Activated CD4-positive, alpha-beta T cell treated with anti-CD3 and anti-CD28 coated beads for 24 hours (primary cell): Measurements from ENCODE around the gene RPL22L1.
"Not testable (repeated sequence)": the region's sequence is repeated elsewhere in the genome, so short reads cannot be mapped to it uniquely, and the experiment has no call there.

Source experiments
- DNase-seq, 2 donors: peaks; one replicate each; pipeline ENCODE4 v3.0.0-alpha.2; 2020; ENCODE audit warnings: low read depth in 2 of 2

The RPL22L1 gene

DNA sequence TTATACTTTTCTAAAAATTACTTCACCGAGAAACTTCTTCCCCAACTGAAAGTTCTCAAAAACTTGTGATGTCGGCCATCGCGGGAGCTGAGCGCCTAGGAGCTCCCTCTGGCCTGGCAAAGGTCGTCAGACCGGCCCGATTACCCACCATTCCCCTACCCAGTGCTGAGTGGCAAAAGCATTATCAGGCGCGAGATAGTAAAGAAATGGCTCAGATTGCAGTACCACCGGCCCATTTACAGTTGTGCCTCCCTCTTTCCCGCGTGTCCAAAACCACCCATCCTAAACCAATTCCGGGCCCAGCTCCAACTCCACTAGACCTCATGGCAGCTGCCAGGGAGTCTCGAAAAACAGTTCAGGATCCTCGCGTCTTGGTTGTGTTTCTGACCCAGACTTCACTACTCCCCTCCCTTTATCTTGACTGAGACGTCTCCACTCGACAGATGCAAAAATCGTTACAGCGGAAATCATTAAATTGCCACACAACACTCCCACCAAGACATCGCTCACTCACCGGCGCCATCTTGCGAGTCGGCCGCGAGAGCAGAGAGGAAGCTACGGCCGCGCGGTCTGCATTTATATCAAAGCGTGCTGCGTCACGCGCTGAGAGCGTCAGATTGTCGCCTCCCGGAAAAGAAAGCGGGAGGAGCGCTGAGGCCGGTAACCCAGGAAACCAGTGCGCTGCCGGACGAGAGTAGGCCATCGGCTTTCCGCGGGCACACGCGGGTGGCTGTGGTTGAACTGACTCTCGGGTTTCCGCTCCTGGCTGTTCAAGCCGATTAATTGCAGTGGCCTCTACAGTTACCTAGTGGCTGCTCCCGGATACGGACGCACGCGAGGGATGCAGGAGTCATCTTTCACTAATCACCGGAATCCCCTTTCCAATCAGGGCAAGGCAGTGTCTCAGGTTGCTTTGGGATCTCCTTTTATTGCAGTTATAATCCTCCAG lies at the start of gene RPL22L1:
Gene RPL22L1 (minus strand): TSS at position 551 of the 949 bp plus-strand sequence. CDS start 28 bp downstream, at position 523.
- DNase-seq, result peak; percentile 87 to 88

DNA sequence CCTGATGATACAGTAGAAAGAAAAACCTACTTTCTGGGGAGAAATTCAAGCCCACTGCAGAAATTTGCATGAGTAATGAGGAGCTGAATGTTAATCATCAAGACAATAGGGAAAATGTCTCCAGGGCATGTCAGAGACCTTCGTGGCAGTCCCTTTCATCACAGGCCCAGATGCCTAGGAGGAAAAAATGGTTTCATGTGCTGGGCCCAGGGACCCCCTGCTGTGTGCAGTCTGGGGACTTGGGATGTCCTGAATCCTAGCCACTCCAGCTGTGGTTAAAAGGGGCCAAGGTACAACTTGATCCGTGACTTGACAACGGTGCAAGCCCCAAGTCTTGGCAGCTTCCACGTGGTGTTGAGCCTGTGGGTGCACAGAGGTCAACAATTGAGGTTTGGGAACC lies 48.7 kb upstream of the RPL22L1 start:
- DNase-seq, result no peak

DNA sequence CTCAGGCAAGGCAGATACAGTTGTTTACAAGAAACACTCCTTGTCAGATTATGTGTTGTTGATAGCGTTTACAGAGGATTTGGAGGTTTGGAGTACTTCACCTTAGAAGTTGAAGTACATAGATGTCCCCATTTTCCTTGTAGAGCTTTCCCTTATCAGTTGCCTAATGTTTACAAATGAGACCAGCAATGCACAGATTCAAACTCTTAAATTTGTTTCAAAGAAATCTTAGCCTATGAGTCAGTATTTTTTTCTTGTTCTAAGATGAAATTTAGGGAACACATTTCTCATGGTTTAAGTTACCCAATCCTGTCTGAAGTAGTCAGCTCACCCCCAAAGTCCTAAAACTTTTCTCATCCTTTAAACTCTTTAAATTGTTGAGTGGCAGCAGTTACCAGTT lies 44.7 kb upstream of the RPL22L1 start:
- no peak for DNase-seq

DNA sequence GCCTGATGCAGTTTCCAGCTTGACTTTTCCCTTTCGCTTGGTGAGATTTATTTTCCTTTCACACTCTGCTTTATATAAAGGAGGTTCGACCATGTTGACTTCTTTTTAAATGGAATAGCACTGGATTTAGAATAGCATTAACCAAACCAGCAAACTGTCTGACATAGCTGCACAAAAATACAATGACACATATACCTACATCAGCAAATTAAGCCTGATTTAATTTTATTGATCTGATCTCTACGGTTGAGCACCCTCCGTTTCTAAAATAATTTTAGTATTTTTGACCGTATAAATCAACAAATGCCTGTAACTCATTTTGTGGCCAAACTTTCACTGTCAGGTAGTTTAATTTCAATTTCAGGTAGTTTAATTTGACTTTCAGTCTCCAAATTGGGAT lies 44.2 kb upstream of the RPL22L1 start:
- DNase-seq, result no peak

DNA sequence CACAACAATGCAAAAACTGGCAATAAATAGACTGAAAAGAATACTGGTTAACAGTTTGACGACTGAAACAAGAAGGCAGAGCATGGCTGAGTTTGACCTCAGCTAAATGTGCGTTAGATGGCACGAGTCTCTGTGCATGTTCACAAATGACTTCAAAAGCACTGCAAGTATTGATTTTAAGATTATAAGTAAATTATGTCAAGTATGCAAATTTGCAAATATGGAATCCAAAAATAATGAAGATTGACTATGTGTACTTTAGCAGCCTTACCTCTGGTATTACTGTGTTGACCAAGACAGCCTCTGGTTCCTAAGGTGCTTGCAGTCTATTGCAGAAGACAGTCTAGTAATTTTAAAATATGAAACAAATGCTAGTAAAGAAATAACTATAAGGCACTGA lies 41.1 kb upstream of the RPL22L1 start:
- DNase-seq, result no peak

DNA sequence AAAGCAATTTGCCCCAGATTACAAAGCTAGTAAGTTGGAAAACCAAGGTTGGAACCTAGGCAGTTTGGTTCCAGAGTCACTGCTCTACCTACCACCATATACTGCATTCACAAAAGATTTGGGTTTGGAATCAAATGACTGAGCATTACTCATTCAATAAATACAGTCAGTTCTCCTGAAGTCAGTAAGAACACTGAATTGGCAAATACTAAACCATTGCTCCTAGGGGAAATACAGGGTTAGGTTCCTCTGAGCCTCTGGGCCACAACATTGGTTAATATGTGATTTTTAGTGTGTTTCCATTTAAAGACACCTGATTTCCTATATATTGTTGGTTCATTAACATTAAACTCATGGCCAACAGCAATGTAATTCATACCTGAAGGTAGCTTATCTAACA lies 40.5 kb upstream of the RPL22L1 start:
- DNase-seq, result no peak

DNA sequence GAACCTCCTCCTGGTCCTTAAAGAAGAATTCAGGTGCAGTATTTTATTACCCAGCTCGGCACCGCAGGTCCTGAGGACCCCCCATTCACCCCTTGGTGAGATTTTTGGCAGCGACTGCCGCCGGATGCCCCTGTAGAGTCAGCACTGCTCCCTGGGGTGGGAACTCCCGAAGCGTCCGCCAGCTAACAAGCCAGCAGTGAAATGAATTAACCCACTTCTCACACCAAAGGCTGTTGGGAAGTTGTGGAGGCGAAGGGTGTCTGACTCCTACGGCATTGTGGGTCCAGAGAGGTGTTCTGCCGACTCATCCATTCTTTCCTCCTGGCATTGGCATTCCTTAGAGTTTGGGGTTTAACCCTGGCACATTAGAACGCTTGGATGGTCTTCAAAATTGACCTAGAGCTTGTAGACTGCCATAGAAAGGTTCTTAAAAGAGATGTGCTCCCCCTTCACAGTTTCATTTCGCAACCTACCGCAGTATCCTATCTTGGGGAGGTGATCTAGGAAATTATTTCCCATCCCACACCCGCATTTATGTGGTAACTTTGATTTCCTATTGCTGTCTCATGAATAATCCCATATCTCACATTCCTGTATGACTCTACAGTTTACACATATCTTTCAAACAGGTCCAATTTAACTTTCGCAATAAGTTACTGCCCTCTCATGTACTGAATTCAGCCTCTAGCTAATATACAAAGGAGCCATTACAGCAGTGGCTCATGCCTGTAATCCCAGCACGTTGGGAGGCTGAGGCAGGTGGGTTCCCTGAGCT lies 39.3 kb upstream of the RPL22L1 start:
- no peak for DNase-seq

DNA sequence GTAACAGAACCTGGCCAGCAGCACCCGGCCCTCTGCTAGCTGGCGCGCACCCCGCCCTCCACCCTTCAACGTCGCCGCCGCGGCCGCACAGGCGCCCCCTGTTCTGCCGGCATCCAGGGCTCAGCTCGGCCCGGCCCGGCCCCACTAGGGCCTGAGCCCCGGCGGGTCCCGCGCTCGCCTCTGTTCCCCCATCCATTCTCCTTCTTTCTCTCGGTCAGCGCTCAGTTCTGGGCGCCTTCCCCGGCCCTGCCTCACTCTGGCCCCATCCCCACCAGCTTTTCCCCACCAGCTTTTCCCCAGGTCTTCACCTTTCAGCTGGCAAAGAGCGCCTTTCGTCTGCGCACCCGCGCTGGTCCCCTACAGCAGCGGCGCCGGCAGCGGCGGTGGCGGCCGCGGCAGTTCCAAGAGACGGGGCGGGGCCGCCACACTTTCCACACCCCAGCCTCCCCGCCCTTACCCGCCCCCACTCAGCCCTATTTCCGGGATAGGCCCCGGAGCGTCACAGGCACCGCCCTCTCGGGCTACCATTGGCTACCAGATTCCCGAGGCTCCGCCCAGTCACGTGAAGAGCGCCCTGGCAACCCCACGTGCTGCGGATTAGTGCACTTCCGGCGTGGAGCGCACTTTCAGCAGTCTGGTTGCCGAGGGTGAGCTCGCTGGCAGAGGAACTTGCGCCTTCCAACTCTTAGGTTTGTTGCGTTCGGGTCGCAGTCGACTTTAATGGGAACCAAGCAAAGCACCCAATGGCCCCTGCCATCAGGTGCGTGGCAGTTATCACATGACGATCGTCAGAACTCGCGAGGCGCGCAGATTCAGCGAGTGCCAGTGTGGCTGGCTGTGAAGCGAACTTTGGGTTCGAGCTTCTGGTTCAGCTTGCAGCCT lies 38.5 kb upstream of the RPL22L1 start, which contains the start of gene EIF5A2:
Gene EIF5A2 (minus strand): TSS at position 403 of the 882 bp plus-strand sequence. CDS start 831 bp downstream, outside the sequence.
- peak; percentile 92 to 94 for DNase-seq

DNA sequence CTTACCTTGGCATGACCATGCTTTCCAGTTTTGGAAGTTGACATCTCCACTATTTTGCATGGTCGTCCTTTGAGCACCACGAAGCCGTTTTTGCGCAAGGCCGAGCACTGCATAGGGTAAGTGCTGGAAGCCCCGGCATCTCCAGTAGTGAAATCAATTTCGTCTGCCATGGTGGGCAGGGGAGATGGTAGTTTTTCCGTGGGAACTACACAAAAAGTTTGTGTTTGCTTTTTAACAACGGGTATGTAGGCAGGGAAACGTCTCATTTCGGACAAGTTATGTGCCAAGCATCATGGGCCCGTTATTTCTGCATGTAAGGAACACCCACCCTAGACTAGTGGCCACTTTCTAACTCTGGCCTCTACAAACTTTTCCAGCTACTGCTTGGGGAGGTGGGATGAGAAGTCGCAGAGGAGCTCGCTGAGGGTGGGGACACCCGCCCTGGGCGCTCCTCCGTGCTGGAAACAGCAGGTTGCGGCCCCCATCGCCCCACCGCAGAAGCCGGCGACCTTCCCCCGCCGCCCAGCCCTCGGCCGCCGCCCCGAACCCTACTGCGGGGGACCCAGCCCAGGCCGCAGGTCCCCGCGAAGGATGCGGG lies 37.7 kb upstream of the RPL22L1 start:
- DNase-seq, result no peak

DNA sequence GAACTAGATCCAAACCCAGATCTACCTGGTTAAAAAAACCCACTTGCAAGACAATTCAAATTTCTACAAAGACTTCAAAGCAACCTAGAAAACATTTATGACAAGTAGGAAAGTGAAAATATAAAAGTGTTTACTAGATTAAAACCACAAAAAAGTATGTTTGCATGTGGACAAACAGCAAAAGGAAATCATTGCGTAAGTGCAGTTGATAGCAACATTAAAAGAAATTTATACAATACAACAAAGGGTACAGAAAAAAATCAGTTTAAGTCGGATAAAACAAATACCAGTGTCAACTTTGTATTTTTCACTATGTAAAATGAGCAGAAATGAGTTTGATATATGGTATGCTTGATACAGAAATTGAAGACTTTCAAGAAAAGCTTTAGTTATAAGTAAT lies 35.9 kb upstream of the RPL22L1 start:
- DNase-seq, result no peak

DNA sequence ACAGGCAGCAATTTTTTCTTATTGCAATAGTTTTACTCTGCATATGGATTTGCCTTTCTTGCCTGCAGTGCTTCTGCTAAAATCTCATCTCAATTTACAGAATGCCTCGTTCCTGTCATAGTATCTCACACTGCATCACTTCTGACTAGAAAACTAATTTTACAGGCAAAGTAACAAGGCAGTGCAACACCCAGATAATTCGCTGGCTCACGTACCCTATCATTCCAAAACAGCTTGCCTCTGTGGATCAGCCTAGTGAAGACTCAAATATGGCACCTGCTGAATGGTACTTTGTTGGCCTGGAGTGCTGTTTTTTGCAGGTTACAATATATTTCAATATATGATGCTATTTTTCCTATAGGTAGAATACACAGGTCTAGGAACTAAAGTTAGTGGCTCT lies 33.1 kb upstream of the RPL22L1 start:
- no peak for DNase-seq

DNA sequence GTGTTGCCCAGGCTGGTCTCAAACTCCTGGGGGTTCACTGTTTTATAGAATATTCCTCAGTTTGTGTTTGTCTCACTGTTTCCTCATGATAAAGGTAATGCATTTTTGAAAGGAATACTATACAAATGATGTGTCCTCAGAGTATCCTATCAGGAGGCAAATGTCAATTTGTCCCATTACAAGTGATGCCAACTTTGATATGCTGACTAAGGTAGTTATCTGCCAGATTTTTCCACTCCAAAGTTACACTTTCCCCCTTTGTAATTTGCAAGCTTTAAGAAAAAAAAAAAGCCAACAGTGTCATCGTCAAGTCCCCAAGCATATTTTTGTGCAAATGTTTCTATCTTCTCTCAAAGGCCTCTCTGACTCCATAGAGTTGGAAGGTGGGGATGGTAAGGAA lies 29.5 kb upstream of the RPL22L1 start:
- no peak for DNase-seq

DNA sequence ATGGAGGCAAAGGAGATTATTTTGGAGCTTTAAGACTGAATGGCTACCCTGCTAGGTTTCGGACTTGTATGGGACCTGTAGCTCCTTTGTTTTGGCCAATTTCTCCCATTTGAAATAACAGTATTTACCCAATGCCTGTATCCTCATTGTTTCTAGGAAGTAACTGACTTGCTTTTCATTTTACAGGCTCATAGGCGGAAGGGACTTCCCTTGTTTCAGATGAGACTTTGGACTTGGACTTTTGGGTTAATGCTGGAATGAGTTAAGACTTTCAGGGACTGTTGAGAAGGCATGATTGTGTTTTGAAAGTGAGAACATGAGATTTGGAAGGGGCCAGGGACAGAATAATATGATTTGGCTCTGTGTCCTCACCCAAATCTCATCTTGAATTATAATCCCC lies 28.0 kb upstream of the RPL22L1 start:
- no peak for DNase-seq

DNA sequence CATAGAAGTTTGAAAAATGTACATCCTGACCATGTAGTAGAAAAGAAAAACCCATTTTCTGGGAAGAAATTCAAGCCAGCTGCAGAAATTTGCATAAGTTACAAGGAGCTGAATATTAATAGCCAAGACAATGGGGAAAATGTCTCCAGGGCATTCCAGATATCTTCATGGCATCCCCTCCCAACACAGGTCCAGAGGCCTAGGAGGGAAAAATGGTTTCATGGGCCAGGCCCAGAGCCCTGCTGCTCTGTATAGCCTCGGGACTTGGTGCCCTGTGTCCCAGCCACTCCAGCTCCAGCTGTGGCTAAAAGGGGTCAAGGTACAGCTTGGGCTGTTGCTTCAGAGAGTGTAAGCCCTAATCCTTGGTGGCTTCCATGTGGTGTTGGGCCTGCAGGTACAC lies 27.2 kb upstream of the RPL22L1 start:
- DNase-seq, result not testable (repeated sequence)

DNA sequence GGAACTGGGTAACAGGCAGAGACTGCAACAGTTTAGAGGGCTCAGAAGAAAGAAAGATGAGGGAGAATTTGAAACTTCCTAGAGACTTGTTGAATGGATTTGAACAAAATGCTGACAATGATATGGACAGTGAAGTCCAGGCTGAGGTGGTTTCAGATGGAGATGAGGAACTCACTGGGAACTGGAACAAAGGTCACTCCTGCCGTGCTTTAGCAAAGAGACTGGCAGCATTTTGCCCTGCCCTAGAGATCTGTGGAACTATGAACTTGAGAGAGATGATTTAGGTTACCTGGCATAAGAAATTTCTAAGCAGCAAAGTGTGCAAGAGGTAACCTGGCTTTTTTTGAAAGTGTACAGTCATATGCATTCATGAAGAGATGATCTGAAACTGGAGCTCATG lies 26.8 kb upstream of the RPL22L1 start:
- DNase-seq, result no peak

DNA sequence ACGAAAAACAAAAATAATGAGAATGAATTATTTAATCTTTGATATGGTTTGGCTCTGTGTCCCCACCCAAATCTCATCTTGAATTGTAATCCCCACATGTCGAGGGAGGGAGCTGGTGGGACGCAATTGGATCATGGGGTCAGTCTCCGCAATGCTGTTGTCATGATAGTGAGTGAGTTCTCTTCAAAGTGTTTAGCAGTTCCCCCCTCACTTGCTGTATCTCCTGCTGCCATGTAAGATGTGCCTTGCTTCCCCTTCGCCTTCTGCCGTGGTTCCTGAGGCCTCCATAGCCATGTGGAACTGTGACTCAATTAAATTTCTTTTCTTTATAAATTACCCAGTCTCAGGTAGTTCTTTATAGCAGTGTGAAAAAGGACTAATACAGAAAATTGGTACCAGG lies 26.3 kb upstream of the RPL22L1 start:
- DNase-seq, result not testable (repeated sequence)

DNA sequence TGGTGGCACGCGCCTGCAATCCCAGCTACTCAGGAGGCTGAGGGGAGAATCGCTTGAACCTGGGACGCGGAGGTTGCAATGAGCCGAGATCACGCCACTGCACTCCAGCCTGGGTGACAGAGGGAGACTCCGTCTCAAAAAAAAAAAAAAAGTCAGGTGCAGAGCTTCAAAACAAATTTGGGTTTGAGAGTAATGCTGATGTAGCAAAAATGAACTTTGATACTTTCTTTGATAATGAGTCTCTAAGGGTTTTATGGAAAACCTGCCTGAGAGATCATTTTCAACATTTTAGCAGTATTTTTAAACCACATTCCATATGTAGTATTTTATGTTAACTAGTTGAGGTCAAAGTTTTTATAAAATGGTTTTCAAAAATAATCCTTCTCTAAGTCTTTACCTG lies 23.9 kb upstream of the RPL22L1 start:
- no peak for DNase-seq

DNA sequence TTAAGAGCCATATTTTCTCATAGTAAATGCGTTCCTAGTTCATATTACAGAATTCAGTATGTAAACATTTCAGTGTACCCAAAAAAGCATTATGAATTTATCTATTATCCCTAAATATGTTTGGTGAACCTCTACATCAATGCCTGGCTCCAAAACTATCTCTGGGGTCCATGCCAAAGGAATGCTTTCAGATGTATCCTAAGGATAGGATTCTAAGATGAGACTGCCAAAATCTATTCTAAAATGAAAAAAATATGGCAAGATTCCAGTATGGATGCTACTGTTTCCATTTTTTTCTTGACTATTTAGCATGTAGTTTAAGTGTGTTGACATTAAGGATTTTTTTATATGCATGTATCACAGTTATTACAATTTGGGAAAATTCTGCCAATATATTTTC lies 19.6 kb upstream of the RPL22L1 start:
- no peak for DNase-seq

DNA sequence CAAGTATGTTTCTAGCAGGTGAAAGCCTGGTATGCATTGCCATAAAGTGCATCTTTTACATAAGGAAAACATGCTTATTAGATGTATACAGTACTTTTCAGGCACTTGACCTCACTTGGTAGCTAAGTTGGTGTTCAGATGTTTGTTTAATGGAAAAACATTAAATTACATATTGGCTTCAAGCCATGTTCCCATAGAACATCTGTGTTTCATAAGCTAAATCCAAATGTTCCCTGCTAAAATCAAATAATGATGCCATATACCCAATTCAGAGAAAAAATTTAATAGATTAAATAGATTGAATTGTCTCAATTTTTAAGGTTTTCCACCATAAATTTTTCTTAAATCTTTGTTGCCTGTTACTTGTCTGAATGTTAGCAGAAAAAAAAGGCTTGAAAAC lies 19.1 kb upstream of the RPL22L1 start:
- no peak for DNase-seq

DNA sequence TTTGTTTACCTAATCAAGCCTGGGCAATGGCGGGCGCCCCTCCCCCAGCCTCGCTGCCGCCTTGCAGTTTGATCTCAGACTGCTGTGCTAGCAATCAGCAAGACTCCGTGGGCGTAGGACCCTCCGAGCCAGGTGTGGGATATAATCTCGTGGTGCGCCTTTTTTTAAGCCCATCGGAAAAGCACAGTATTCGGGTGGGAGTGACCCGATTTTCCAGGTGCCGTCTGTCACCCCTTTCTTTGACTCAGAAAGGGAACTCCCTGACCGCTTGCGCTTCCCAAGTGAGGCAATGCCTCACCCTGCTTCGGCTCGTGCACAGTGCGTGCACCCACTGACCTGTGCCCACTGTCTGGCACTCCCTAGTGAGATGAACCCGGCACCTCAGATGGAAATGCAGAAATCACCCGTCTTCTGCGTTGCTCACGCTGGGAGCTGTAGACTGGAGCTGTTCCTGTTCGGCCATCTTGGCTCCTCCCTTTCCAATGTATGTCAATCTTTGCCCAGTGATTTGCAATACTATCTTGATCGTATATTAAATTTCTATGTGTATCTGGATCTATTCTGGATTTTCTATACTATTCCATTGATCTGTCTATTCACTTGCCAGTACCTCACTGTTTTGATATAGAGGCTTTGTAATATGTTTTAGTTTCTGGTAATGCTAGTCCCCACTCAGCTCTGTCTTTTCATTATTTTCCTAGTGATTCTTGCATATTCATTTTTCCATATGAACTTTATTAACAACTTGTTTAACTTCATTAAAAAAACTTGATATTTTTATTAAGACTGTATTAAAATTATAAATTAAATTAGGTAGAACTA lies 14.3 kb upstream of the RPL22L1 start:
- DNase-seq, result not testable (repeated sequence)
